ENCODE results near the gene RAB11FIP4.

The RAB11FIP4 gene

GRCh38 chr17:31587462-31587861 is 196.0 kb downstream of the RAB11FIP4 start:
- TF ChIP-seq CTCF (IDR thresholded peaks at IDR 0.05; ENCODE audit: low read length, missing control alignments), result no peak
- no peak for DNase-seq (ENCODE audit: low read depth)
- H3K4me3 ChIP-seq (replicated peaks; ENCODE audit: low read depth, low read length), result no peak overlapping the region

All from fibroblast of pulmonary artery (primary cell).